ENCODE data around the gene ACAP1.
A peak's percentile ranks its signal among the peaks of the same experiment; 100 is the strongest.

Gene ACAP1

DNA sequence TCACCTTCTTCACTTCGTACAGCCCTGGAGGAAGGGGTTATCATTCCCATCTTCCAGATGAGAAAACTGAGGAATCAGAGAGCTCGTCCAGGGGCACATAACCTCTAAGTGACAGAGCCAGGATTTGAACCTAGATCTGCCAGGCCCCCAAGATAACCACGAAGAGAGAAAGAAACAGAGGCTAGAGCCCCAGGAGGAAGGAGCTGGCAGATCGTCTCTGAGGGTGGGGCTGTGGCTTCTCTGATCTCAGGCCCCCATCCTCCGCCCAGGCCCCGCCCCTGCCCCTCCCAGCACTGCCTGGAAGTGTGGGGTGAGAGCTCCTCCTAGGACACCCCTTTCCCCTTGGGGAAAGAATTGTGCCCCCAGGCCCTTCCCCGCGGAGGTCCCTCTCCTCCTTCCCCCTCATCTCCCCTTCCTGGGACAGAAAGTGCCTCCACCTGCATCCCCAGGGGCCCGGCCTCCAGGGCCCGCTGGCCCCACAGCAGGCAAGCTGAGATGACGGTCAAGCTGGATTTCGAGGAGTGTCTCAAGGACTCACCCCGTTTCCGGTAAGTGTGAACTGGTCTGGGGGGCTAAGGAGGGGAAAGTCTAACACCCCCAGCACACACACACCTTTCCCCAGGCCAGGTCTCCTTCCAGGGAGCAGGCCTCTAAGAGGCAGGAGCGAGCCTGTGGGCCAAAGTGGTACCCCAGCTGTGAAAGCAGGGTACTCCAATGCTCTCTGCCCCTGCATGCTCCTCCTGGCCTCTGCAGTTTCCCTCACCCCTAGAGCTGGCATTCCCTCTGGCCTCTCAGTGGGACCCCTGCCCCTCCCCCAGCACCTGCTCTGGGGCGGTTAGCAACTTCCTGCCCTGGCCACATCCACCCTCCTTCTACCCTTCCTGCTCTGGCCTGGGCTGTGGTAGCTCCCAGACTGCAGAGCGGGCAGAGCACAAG, at the start of gene ACAP1:
TSS of gene ACAP1 (plus strand) at position 290 of the 936 bp plus-strand sequence. CDS start at position 496, 206 bp downstream.
- DNase-seq = peak; percentile 86

DNA sequence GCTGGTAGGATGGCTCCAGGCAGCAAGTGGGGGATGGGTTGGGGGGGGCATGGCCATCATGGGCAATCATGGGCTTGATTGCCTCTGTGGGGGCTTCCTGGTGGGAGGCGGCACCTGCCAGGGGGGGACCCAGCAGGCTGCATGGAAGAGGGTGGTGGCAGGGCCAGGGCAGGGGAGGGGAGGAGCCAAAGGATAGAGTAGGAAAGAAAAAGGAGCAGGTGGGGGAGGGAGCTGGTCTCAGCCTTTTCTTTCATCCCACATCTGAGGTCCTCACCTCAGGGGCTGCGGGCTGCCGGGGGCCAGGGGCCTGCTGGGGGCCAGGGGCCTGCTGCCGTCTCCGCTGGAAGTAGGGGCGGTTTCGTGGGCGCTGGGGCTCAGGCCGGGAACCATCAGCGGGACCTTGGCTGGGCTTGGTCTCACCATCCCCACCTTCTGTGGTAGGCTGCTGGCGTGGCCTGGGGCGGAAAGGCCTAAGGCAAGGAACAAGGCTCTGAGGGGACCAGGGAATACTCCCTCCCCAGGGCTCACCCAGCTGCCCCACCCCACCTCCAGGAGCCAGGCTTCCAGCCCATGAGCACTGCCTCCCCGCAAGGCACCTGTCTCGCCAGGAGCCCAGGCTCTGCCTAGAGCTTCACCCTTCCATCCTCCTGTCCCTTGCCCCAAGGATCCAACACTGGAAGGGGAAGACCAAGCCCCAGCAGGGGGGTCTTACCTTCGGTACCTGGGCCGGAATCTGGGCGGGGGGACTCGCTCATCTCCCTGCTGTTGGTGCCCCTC, 46.9 kb upstream of the ACAP1 start:
- DNase-seq = no peak

GRCh38 chr17:7290166-7290565, 46.2 kb upstream of the ACAP1 start:
- DNase-seq = no peak

DNA sequence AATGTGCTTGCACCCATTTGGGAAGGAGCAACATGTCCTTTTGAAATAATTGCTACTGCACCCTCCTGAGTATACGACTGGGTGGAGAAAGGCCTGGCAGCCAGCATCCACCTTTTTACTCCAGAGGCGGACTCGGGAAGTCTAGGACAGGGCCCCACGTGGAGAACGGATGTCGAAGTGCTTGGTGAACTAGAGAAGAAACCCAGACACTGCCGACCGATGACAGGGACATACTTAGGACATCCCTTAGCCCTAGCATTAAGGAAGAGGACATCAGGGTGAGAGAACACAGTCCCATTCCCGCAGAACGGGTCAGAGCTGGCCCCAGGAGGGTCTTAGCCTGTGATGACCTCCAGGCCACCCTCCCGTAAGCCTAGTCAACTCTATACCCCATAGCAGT, 45.6 kb upstream of the ACAP1 start:
- DNase-seq = no peak

GRCh38 chr17:7292194-7292593, 44.1 kb upstream of the ACAP1 start:
- DNase-seq = no peak

DNA sequence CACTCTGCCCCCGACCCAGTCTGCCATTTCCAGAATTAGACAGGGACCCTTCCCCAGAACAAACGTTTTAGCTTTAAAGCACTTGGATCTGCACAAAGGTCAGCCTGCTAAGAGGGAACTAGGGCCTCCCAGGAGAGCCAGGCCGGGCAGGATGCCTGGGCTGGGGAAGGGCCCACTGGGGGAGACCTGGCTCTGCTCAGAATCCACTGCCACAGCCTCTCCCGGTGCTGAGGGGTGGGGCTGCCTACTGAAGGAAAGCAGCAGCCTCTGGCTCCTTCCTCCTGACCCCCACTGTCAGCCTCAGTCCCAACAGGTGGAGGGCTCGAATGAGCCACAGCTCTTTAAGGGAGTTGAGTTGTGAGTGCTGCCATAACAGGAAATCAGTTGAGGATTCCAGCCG, 43.6 kb upstream of the ACAP1 start:
- DNase-seq = no peak

- no peak for DNase-seq
These were observed 43.2 kb upstream of the ACAP1 start for GRCh38 chr17:7293159-7293558.

GRCh38 chr17:7293816-7294613, 42.3 kb upstream of the ACAP1 start:
- DNase-seq = no peak

- peak; percentile 68 for DNase-seq
These were observed 41.6 kb upstream of the ACAP1 start, which contains the start of gene YBX2 for GRCh38 chr17:7294614-7295153. Gene YBX2, minus strand, starts transcription at chr17:7294639. Its CDS starts 139 bp downstream, at chr17:7294500.

DNA sequence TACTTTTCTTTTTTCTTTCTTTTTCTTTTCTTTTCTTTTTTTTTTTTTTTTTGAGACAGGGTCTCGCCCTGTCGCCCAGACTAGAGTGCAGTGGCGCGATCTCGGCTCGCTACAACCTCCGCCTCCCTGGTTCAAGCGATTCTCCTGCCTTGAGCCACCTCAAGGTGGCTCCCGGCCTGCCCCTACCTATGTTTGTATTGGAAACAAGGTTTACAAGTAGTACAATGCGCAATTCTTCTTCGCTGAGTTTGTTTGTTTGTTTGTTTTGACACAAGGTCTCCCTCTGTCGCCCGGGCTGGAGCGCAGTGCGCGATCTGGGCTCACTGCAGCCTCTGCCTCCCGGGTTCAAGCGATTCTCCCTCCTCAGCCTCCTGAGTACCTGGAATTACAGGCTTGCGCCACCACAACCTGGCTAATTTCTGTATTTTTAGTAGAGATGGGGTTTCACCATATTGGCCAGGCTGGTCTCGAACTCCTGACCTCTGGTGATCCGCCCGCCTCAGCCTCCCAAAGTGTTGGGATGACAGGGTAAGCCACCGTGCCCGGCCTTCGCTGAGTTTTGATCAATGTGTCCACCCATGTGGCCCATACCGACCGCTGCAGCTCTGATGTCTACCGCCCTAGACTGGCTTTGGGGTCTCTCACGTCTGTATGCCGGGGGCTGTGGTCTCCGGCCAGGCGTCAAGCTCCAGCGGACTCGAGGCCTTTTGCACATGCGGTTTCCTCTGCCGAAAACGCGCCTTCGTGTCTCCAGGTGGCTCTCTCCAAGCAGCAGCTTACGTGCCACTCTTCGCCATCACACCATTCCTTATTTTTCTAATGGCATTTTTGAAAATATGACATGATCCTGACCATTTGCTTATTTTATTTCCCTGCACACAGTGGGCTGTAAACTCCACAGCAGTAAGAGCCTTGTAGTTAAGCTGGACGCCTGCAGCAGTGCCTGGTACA, 40.8 kb upstream of the ACAP1 start:
- no peak for DNase-seq

DNA sequence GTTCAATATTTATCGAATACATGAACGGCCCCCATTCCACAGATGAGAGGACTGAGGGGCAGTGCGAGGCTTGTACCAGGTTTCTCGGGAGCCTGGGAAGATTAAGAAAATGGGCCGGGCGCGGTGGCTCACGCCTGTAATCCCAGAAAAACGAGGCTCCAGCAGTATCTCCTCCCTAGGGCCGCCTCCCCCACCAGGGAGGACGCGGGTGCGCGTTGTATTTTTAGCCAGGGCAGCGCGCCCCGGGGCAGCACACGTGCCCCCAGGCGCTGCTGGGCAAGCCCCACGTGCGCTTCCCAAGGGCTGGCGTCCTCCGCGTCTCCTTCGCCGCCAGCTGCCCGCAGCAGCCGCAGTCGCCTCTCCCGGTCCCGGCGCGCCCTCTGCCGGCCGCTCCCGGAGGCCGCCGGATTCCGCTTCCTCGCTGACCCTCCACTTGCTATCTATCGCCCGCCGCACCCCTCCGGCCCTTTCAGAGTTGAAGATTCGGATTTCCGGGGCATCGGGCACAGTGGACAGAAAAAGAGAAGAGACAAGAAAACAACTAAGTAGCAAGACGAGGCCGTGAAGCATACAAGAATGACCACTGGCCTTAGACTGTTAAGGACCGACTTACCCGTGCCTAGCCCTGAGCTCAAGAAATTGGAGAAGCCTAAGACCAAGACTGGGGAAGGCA, 40.0 kb upstream of the ACAP1 start:
- DNase-seq = peak; percentile 51

DNA sequence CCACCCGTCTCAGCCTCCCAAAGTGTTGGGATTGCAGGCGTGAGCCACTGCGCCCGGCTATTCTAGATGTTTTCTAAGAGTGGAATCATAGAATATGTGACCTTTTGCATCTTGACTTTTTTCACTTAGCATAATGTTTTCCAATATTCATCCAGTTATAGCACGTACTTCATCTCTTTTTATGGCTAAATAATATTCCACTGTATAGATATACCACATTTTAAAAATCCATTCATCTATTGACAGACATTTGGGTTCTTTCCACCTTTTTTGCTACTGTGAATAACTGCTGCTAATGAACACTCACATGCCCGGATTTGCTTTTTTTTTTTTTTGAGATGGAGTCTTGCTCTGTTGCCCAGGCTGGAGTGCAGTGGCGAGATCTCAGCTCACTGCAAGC, 32.1 kb upstream of the ACAP1 start:
- no peak for DNase-seq

- DNase-seq = peak; percentile 100
These were observed 29.2 kb upstream of the ACAP1 start, which contains the start of gene EIF5A for GRCh38 chr17:7306911-7307685. Gene EIF5A, plus strand, starts transcription at chr17:7307628. Its CDS starts 2,008 bp downstream, at chr17:7309636.

DNA sequence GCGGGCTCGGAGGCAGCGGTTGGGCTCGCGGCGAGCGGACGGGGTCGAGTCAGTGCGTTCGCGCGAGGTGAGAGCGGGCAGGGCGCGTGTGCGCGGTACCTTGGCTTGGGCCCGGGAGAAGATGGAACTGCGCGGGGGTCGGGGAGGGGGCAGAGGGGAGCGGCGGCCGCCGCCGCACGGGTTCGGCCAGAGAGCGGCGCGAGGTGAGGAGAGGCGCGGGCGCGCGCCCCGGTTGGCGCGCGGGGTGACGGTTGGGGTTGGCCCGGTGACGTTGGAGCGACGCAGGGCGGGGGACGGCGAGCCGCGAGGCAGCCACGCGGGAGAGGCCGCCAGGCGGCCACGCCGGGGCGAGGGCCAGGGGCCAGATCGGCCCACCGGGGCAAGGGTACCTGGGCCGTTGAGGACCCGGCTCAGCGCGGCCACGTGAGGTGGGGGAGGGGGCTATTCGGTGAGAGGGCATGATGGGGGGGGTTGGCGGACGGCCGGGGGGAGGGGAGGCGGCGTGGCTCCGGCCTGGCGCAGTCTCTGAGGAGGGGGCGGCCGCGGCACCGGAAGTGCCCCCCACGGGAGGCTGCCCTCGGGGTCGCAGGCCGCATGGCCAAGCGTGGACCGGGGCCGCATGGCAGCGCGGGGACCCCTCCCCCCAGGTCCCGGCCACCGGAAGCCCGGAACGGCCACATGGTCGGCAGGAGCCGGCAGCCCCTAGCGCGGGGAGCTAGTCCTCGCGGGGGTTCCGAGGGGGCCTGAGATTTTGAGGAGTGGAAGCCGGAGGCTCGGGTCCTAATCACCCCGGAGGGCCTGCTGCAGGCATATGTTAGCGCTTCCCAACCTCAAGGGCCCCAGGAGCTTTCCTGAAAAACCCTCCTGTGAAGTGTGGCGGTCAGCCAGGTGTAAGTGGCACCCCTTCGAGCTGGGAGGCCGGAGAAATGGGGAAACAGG, 28.4 kb upstream of the ACAP1 start:
- peak; percentile 19 for DNase-seq

DNA sequence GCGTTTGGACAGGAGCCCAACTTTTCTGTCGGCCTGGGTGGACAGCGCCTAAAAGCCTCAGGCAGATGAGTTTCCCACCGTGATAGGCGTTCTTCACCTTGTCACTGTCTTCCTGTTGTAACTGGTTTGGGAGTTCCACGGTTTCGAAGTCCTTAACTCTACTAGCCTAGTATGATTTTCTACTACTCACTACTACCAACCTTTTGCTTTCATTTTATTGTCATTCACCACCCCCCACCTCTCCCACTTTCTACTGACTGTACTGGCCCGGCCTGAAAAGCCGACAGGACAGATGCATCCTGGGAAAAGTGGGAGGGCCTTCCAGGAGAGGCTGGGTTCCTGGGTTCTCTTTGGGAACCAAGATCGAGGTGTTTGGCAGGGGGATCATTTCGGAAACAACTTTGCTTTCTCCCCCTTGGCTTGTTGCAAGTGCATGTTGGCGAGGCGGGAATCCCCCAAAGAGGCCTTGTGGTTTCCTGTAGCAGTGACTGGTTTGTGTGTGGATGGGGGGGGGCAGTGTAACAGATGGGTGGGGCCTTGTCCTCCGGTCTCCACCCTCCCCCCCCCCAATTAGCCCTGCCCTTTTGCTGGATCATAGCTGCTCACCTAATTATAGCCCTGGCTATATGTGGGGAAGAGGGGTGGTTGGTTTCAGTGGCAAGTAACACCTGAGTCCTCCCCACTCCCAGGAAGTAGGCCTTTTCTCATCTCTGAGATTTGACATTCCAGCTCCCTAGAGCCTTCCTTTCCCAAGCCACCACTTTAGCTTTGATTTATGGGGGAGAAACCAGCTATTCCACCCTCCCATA, 27.5 kb upstream of the ACAP1 start:
- DNase-seq = peak; percentile 95

DNA sequence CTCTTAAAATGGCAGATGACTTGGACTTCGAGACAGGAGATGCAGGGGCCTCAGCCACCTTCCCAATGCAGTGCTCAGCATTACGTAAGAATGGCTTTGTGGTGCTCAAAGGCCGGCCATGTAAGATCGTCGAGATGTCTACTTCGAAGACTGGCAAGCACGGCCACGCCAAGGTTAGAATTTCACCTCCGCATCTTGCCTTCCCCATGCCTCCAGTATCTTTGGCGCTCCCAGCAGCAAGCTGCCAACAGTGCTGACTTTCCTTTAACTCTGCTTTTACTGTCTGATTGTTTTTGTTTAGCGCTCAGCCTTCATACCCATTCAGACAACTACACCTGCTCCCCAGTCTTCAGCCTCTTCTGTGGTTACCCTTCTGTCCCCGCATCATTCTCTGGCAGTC, 26.7 kb upstream of the ACAP1 start:
- no peak for DNase-seq

DNA sequence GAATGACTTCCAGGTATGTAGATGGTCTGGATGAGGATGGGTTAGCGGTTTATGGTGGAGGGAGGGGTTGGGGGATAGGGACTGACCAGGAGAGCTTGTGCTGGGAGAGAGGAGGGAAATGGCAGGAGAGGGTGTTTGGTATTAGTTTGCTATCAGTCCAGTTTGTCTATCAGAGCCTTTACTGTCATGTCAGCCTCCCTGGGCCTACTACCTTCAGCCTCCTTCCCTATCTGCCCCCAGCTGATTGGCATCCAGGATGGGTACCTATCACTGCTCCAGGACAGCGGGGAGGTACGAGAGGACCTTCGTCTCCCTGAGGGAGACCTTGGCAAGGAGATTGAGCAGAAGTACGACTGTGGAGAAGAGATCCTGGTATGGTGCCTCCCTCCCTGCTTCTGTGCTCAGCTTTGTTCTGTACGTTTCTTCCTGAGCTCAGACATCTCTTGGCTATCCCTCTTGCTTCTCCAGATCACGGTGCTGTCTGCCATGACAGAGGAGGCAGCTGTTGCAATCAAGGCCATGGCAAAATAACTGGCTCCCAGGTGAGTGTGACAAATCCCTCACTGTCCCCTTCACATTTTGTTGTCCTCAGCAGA, 25.1 kb upstream of the ACAP1 start:
- DNase-seq = no peak
